Measurements from ENCODE around the gene TMCC2. TPM values are rescaled to one million over a fixed set of nuclear protein-coding genes. Genes with fewer than 3 reads are reported as not detected.

TMCC2 gene
- total and polyA plus RNA-seq, 9 donors: 6.1 to 13.4 (median 10.7) TPM

Other genes starting within 250 kb of the TMCC2 start
- 0.93 TPM for gene CNTN2, start 184.7 kb upstream of the TMCC2 start, total RNA-seq
- gene CNTN2, start 184.7 kb upstream of the TMCC2 start, polyA plus RNA-seq (ENCODE audit: insufficient read depth in 1 of 8, insufficient read length in 8 of 8, low replicate concordance in 1 of 8): 1 to 10 TPM in 3 of 8 donors, under 1 TPM in 5; 0.23 to 1.5 (median 0.72) TPM
- 1.6 TPM for gene TMEM81, start 143.5 kb upstream of the TMCC2 start, total RNA-seq
- 1 to 10 TPM; 1.5 to 3.3 (median 2.3) TPM for gene TMEM81, start 143.5 kb upstream of the TMCC2 start, polyA plus RNA-seq (ENCODE audit: insufficient read depth in 1 of 8, insufficient read length in 8 of 8, low replicate concordance in 1 of 8)
- 10.6 TPM for gene RBBP5, start 106.0 kb upstream of the TMCC2 start, total RNA-seq
- 10 to 100 TPM in 6 of 8 donors, 1 to 10 TPM in 2; 8.6 to 12.6 (median 10.8) TPM for gene RBBP5, start 106.0 kb upstream of the TMCC2 start, polyA plus RNA-seq (ENCODE audit: insufficient read depth in 1 of 8, insufficient read length in 8 of 8, low replicate concordance in 1 of 8)
- 8.3 TPM for gene DSTYK, start 16.2 kb upstream of the TMCC2 start, total RNA-seq
- gene DSTYK, start 16.2 kb upstream of the TMCC2 start, polyA plus RNA-seq (ENCODE audit: insufficient read depth in 1 of 8, insufficient read length in 8 of 8, low replicate concordance in 1 of 8): 1 to 10 TPM; 6.0 to 9.4 (median 6.9) TPM
- gene NUAK2, start 93.8 kb downstream of the TMCC2 start, total RNA-seq: 0.40 TPM
- 1 to 10 TPM in 1 of 8 donors, under 1 TPM in 7; 0.35 to 1.5 (median 0.42) TPM for gene NUAK2, start 93.8 kb downstream of the TMCC2 start, polyA plus RNA-seq (ENCODE audit: insufficient read depth in 1 of 8, insufficient read length in 8 of 8, low replicate concordance in 1 of 8)
- 0.22 TPM for gene KLHDC8A, start 129.0 kb downstream of the TMCC2 start, total RNA-seq
- gene KLHDC8A, start 129.0 kb downstream of the TMCC2 start, polyA plus RNA-seq (ENCODE audit: insufficient read depth in 1 of 8, insufficient read length in 8 of 8, low replicate concordance in 1 of 8): under 1 TPM; 0.22 to 0.84 (median 0.40) TPM
- gene LEMD1, start 194.1 kb downstream of the TMCC2 start, total RNA-seq: not detected
- under 1 TPM in 1 of 8 donors, not detected in 7; 0.39 TPM for gene LEMD1, start 194.1 kb downstream of the TMCC2 start, polyA plus RNA-seq (ENCODE audit: insufficient read depth in 1 of 8, insufficient read length in 8 of 8, low replicate concordance in 1 of 8)
- not detected for gene BLACAT1, start 228.1 kb downstream of the TMCC2 start, total RNA-seq
- gene BLACAT1, start 228.1 kb downstream of the TMCC2 start, polyA plus RNA-seq (ENCODE audit: insufficient read depth in 1 of 8, insufficient read length in 8 of 8, low replicate concordance in 1 of 8): under 1 TPM in 2 of 8 donors, not detected in 6; 0.10 TPM

Data from muscle of leg (tissue), 9 donors.